ENCODE data around the gene AIPL1.

Gene AIPL1

GRCh38 chr17:6448473-6448872 lies 13.6 kb upstream of the AIPL1 start:
- DNase-seq, result no peak

GRCh38 chr17:6446516-6447100 lies 11.7 kb upstream of the AIPL1 start:
- no peak for DNase-seq

- no peak for DNase-seq
Measured at GRCh38 chr17:6444571-6445335, 9.8 kb upstream of the AIPL1 start.

- peak; percentile 88 for DNase-seq
Measured at GRCh38 chr17:6443692-6444570, 9.0 kb upstream of the AIPL1 start, which contains the start of gene PIMREG. Gene PIMREG, plus strand, starts transcription at chr17:6444455. Its CDS starts 656 bp downstream, at chr17:6445111.

- no peak for DNase-seq
Measured at GRCh38 chr17:6442775-6443174, 7.9 kb upstream of the AIPL1 start.

- no peak for DNase-seq
Measured at GRCh38 chr17:6439951-6440350, 5.0 kb upstream of the AIPL1 start.

GRCh38 chr17:6437956-6438355 lies 3.0 kb upstream of the AIPL1 start:
- no peak for DNase-seq

GRCh38 chr17:6437466-6437865 lies 2.5 kb upstream of the AIPL1 start:
- DNase-seq, result no peak

- DNase-seq, result peak; percentile 39
Measured at GRCh38 chr17:6435968-6436367, 1.0 kb upstream of the AIPL1 start.

- no peak for DNase-seq
Measured at GRCh38 chr17:6430769-6431168, 4.2 kb downstream of the AIPL1 start.

GRCh38 chr17:6429266-6429665 lies 5.7 kb downstream of the AIPL1 start:
- no peak for DNase-seq

GRCh38 chr17:6428207-6428965 lies 6.5 kb downstream of the AIPL1 start:
- DNase-seq, result no peak

- DNase-seq, result no peak
Measured at GRCh38 chr17:6427279-6427781, 7.6 kb downstream of the AIPL1 start.

- no peak for DNase-seq
Measured at GRCh38 chr17:6426356-6427101, 8.4 kb downstream of the AIPL1 start.

- DNase-seq, result no peak
Measured at GRCh38 chr17:6425407-6425806, 9.5 kb downstream of the AIPL1 start.

GRCh38 chr17:6423931-6424330 lies 11.0 kb downstream of the AIPL1 start:
- DNase-seq, result no peak

- DNase-seq, result no peak
Measured at GRCh38 chr17:6422654-6423241, 12.2 kb downstream of the AIPL1 start.

- peak; percentile 57 for DNase-seq
Measured at GRCh38 chr17:6421700-6422604, 13.0 kb downstream of the AIPL1 start.

- DNase-seq, result no peak
Measured at GRCh38 chr17:6420173-6420641, 14.7 kb downstream of the AIPL1 start.

GRCh38 chr17:6415616-6416015 lies 19.3 kb downstream of the AIPL1 start:
- no peak for DNase-seq
